K562 (cell line): ENCODE data around the gene CTAGE1. TPM values are rescaled to one million over a fixed set of nuclear protein-coding genes. Genes with fewer than 3 reads are reported as not detected.

Source experiments
- ATAC-seq: fragments of 200-7000 bp; cut with Tn5 transposase; 3 replicates; pipeline ENCODE4 v1.9.1; 2020; ENCODE audit warnings: moderate library complexity
- BruUV-seq: library from RNA; stranded (reverse); fragments of 400-500 nt; replicated peaks from 2 replicates; lab custom pipeline; 2021; lab: Mats Ljungman, UMichigan
- CTCF ChIA-PET: fragments of 300-600 bp; formaldehyde crosslinking; extraction: SDS; loops from one replicate; lab custom pipeline; 2021; ENCODE audit warnings: low intra/inter-chr PET ratio; lab: Yijun Ruan, JAX
- POLR2A ChIA-PET: fragments of 300-600, 350-650 bp; sonication (Branson Sonifier 250); formaldehyde crosslinking; extraction: SDS; loops from one replicate; lab custom pipeline; 2021; ENCODE audit warnings: antibody characterized with exemption, inconsistent platforms; lab: Yijun Ruan, JAX
- DNase-seq, 4 experiments: peaks; one replicate each; pipeline versions ENCODE4 v3.0.0 to v3.0.0-alpha.2; 2011 to 2018; ENCODE audit warnings: low spot score in 3 of 4, mixed read lengths in 3 of 4; ENCODE audit errors: extremely low read depth in 1 of 4
- FAIRE-seq: peaks from 2 replicates; lab custom pipeline; 2011; peaks lifted over from hg19 to GRCh38; lab: Jason Lieb, UNC
- H2AFZ ChIP-seq: 2 replicates; pipeline ENCODE4 v1.6.0; 2011; ENCODE audit warnings: low read depth, low read length, control low read depth, inconsistent platforms
- H3K27ac ChIP-seq: fragments of 200-600 bp; 3 replicates; pipeline ENCODE4 v1.8.0; 2011; ENCODE audit warnings: low read depth, mild to moderate bottlenecking, control low read depth, inconsistent platforms, low read length, moderate library complexity, mixed read lengths; ENCODE audit errors: extremely low read depth
- H3K27me3 ChIP-seq, 2 experiments: fragments of 300-600 bp in 1 of 2; 2 replicates in 1 of 2; 3 replicates in 1 of 2; pipeline versions ENCODE4 v1.6.0 to v1.8.0; 2011; ENCODE audit warnings: inconsistent platforms in 2 of 2, low read length in 2 of 2, mild to moderate bottlenecking in 1 of 2, mixed read lengths in 1 of 2, moderate library complexity in 1 of 2; ENCODE audit not compliant: control insufficient read depth in 2 of 2, insufficient read depth in 2 of 2
- H3K36me3 ChIP-seq: fragments of 300-600 bp; 3 replicates; pipeline ENCODE4 v1.8.0; 2011; ENCODE audit warnings: mild to moderate bottlenecking, low read length, inconsistent platforms; ENCODE audit not compliant: control insufficient read depth, insufficient read depth
- H3K4me1 ChIP-seq, 2 experiments: fragments of 200-600 bp in 1 of 2; replicated peaks in 1 of 2; 2 replicates in 1 of 2; 3 replicates in 1 of 2; pipeline versions ENCODE4 v1.5.1 to v1.8.0; 2011; ENCODE audit warnings: inconsistent platforms in 2 of 2, low read length in 2 of 2, mild to moderate bottlenecking in 1 of 2, mixed read lengths in 1 of 2, moderate library complexity in 1 of 2; ENCODE audit not compliant: control insufficient read depth in 2 of 2, insufficient read depth in 2 of 2
- H3K4me2 ChIP-seq: 2 replicates; pipeline ENCODE4 v1.6.1; 2011; ENCODE audit warnings: low read length, control low read depth, inconsistent platforms, mixed read lengths; ENCODE audit not compliant: insufficient read depth
- H3K4me3 ChIP-seq: fragments of 200-600 bp; sonication (generic), shearing (Covaris generic); 2 replicates; pipeline ENCODE4 v1.5.1; 2016; ENCODE audit warnings: control low read depth, inconsistent platforms
- H3K79me2 ChIP-seq: fragments of 200-600 bp; 3 replicates; pipeline ENCODE4 v1.8.0; 2011; ENCODE audit warnings: low read length, inconsistent platforms; ENCODE audit not compliant: control insufficient read depth, insufficient read depth
- H3K9ac ChIP-seq, 2 experiments: 2 replicates each; pipeline versions ENCODE4 v1.6.0 to v1.6.1; 2011; ENCODE audit warnings: low read depth in 2 of 2, low read length in 2 of 2, control low read depth in 1 of 2, inconsistent platforms in 1 of 2, mild to moderate bottlenecking in 1 of 2, mixed read lengths in 1 of 2; ENCODE audit not compliant: insufficient read depth in 1 of 2
- H3K9me1 ChIP-seq: one replicate; pipeline ENCODE4 v1.6.0; 2011; ENCODE audit warnings: inconsistent platforms, mild to moderate bottlenecking, low read length, moderate library complexity; ENCODE audit not compliant: control insufficient read depth, insufficient read depth
- H3K9me3 ChIP-seq: replicated peaks from 2 replicates; pipeline ENCODE4 v1.5.1; 2011; ENCODE audit warnings: low read depth, low read length, inconsistent platforms; ENCODE audit not compliant: control insufficient read depth, insufficient read depth
- H4K20me1 ChIP-seq: replicated peaks from 2 replicates; pipeline ENCODE4 v1.6.1; 2011; ENCODE audit warnings: low read length, inconsistent platforms, mixed read lengths; ENCODE audit not compliant: control insufficient read depth, insufficient read depth
- BCOR ChIP-seq: fragments of 450-650 bp; IDR thresholded peaks from 2 replicates; pipeline ENCODE4 v1.6.1; 2016
- E2F4 ChIP-seq: sonication (generic); formaldehyde crosslinking; IDR thresholded peaks from 2 replicates; pipeline ENCODE4 v1.8.0; 2022; ENCODE audit warnings: mild to moderate bottlenecking, low read depth, missing genetic modification reagents
- FOSL1 ChIP-seq: fragments of 200-800 bp; sonication (Bioruptor generic); conservative IDR thresholded peaks from 2 replicates; pipeline ENCODE4 v1.6.1; 2016; ENCODE audit warnings: missing genetic modification characterization, missing compliant biosample characterization
- FOXP1 ChIP-seq: sonication (generic); formaldehyde crosslinking; IDR thresholded peaks from 2 replicates; pipeline ENCODE4 v1.8.0; 2022; ENCODE audit warnings: mild to moderate bottlenecking, missing genetic modification reagents
- KAT2B ChIP-seq: IDR thresholded peaks from one replicate; pipeline ENCODE4 v1.6.1; 2012; ENCODE audit warnings: low read depth, mild to moderate bottlenecking, control low read depth, inconsistent platforms, low read length, moderate library complexity
- MEIS2 ChIP-seq: fragments of 450-650 bp; IDR thresholded peaks from 2 replicates; pipeline ENCODE4 v1.6.1; 2014; ENCODE audit warnings: mild to moderate bottlenecking; ENCODE audit not compliant: partially characterized antibody
- NFRKB ChIP-seq: fragments of 450-650 bp; IDR thresholded peaks from 2 replicates; pipeline ENCODE4 v1.6.1; 2016; ENCODE audit warnings: low read depth
- PCBP1 ChIP-seq: fragments of 200-400 bp; formaldehyde crosslinking; IDR thresholded peaks from 2 replicates; pipeline ENCODE4 v1.6.1; 2018; ENCODE audit warnings: mild to moderate bottlenecking, low read depth, low read length; ENCODE audit not compliant: poor library complexity, severe bottlenecking
- PCBP2 ChIP-seq: fragments of 200-400 bp; formaldehyde crosslinking; IDR thresholded peaks from 2 replicates; pipeline ENCODE4 v1.6.1; 2018; ENCODE audit warnings: low read length, low read depth, mild to moderate bottlenecking, moderate library complexity; ENCODE audit not compliant: poor library complexity, severe bottlenecking
- RFX5 ChIP-seq: IDR thresholded peaks from 2 replicates; pipeline ENCODE4 v1.6.1; 2011; ENCODE audit warnings: low read depth, mild to moderate bottlenecking, improper control_type of control experiment, low read length
- SNIP1 ChIP-seq: fragments of 450-650 bp; IDR thresholded peaks from 2 replicates; pipeline ENCODE4 v1.7.1; 2017; ENCODE audit warnings: low read depth, mild to moderate bottlenecking
- ZFP91 ChIP-seq: sonication (generic); formaldehyde crosslinking; IDR thresholded peaks from 2 replicates; pipeline ENCODE4 v1.8.0; 2022; ENCODE audit warnings: mild to moderate bottlenecking, missing genetic modification reagents
- ZNF12 ChIP-seq: sonication (generic); formaldehyde crosslinking; IDR thresholded peaks from 2 replicates; pipeline ENCODE4 v1.4.0; 2020; ENCODE audit warnings: mild to moderate bottlenecking, missing genetic modification reagents
- ZNF143 ChIP-seq: sonication (generic); formaldehyde crosslinking; IDR thresholded peaks from 2 replicates; pipeline ENCODE4 v1.9.0; 2022; ENCODE audit warnings: mild to moderate bottlenecking, missing genetic modification reagents
- ZNF764 ChIP-seq: fragments of 250-450 bp; sonication (Bioruptor Pico); IDR thresholded peaks from 2 replicates; pipeline ENCODE4 v1.4.0; 2020; ENCODE audit warnings: low read depth, mild to moderate bottlenecking, moderate library complexity
- WGBS: fragments of 100-300 bp; shearing (Covaris generic); methylation state at CpG from one replicate; pipeline ENCODE4 v1.1.6; 2016; ENCODE audit warnings: low coverage, mixed read lengths; ENCODE audit not compliant: insufficient coverage; ENCODE audit errors: missing lambda C conversion rate; 5-methylcytosine and 5-hydroxymethylcytosine counted together
- in situ Hi-C: fragments of 300-500 bp; cut with MboI; formaldehyde crosslinking; loops from 4 replicates; pipeline ENCODE4 v1.15.0; 2018; ENCODE audit warnings: inconsistent platforms, mixed read lengths
- intact Hi-C: fragments of 100-400 bp; cut with micrococcal nuclease; formaldehyde crosslinking; loops from 2 replicates; pipeline ENCODE4 v1.14.2; 2022
- polyA plus RNA-seq, 8 experiments: library from polyadenylated mRNA; depleted of rRNA in 4 of 8; stranded (reverse) in 5 of 8; unstranded in 3 of 8; fragments of >200 nt; fragmentation: Nextera tagmentation in 2 of 8; fragmentation: Illumina TruSeq in 1 of 8; extraction: Ambion mirVana in 2 of 8; extraction: Trizol in 1 of 8; gene quantifications; 2 replicates each; pipeline versions ENCODE4 v1.2.1 to v1.2.3, GENCODE V29; 2011 to 2014; ENCODE audit warnings: inconsistent platforms in 1 of 8, missing spikeins in 1 of 8
- total RNA-seq, 7 experiments: library from RNA; depleted of rRNA in 6 of 7; stranded (reverse); fragments of >200 nt in 6 of 7; fragmentation: Illumina TruSeq in 2 of 7; extraction: Trizol in 2 of 7; gene quantifications; 2 replicates each; pipeline versions ENCODE4 v1.2.1 to v1.2.3, GENCODE V29; 2011 to 2021; ENCODE audit warnings: low replicate concordance in 1 of 7
- TF ChIP-seq, protein P1 (sequence below): fragments of 450-650 bp; IDR thresholded peaks from 2 replicates; pipeline ENCODE4 v1.6.1; 2017; ENCODE audit warnings: antibody characterized with exemption
- TF ChIP-seq, protein P2 (sequence below): fragments of 200-800 bp; sonication (Bioruptor generic); IDR thresholded peaks from 2 replicates; pipeline ENCODE4 v1.6.1; 2017; ENCODE audit warnings: missing genetic modification characterization, missing compliant biosample characterization

Gene CTAGE1
- total and polyA plus RNA-seq, 9 of the 15 experiments (the other 6 are each of a cell fraction or from before 2014, with no cell fraction given), result not detected

DNA sequence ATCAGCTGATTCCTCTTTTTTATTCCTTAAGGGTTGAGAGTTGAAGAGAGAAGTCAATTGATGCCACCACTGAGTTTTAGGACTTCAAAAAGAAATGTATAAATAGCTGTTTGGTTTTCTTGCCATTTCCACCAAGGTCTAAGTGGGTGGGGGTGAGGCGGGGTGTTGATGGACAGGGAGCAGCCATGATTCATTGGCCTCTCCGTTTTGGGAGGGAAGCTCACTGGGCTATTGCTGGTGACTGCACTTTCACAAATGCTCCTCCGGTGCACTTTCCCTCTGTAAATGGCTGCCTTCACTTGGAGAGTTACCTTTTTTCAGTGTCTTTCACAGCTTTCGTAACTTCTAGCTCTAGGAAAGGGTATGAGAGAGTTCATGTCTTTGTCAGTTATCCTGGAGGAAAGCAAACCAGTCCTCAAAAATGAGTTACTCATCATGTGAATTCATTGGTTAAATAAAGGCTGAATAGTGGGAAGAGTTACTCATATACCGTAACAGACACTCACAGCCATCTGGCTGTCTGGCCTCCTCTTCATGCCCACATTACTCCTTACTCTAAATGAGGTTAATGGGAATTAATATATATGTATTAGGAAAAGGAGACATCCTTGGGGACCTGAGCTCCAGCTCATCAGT is 17.4 kb upstream of the CTAGE1 start:
- DNase-seq (peak in 1 of 4 experiments; percentile 15), ATAC-seq (0 out of 3 replicates have a peak, but pooled peaks have one; percentile 29), FAIRE-seq (no peak)
- BruUV-seq, result no TSS peak
- in situ Hi-C loops (no loop called here), intact Hi-C loops (no loop called here)
- ChIA-PET CTCF (no interaction called here), POLR2A (interaction anchor here (1.1 kb wide), 1 partner anchor 16 kb away, joined by 5 read pairs; no protein-coding TSS in a partner anchor)
- H3K9me3 ChIP-seq, result no peaks in the 10 kb centered on the region
- no peaks in the 10 kb centered on the region for H4K20me1 ChIP-seq
- no peaks in the 10 kb centered on the region for H3K9me1 ChIP-seq
- 5% methylated on average over 5 of the region's 5 CpGs for WGBS
- H3K4me1 ChIP-seq, result peaks cover 0 to 9% of the 10 kb centered on the region in 2 experiments; a peak in 3 of 5 replicates
- no peaks in the 10 kb centered on the region for H3K36me3 ChIP-seq
- H3K4me2 ChIP-seq, result no peak overlapping the region
- no peaks in the 10 kb centered on the region for H3K27me3 ChIP-seq
- no peak overlapping the region for H3K4me3 ChIP-seq
- H3K9ac ChIP-seq, result no peak overlapping the region
- no peak overlapping the region for H3K27ac ChIP-seq
- peak overlapping the region; percentile 54; the same call in 1 of the 2 replicates for H2AFZ ChIP-seq
- H3K79me2 ChIP-seq, result no peaks in the 10 kb centered on the region
- TF ChIP-seq ZNF12 (CRISPR knock-in tag) (no peak), RFX5 (no peak), FOSL1 (0 out of 2 replicates have a peak, but pooled peaks have one; percentile 31), FOXP1 (CRISPR knock-in tag) (no peak), PCBP2 (no peak), ZNF764 (CRISPR knock-in tag) (no peak), BCOR (no peak), NFRKB (no peak), E2F4 (CRISPR knock-in tag) (no peak), KAT2B (no peak), MEIS2 (peak; percentile 42), ZNF143 (CRISPR knock-in tag) (no peak), PCBP1 (no peak), ZFP91 (no peak), SNIP1 (no peak)
- TF ChIP-seq, protein P1, sequence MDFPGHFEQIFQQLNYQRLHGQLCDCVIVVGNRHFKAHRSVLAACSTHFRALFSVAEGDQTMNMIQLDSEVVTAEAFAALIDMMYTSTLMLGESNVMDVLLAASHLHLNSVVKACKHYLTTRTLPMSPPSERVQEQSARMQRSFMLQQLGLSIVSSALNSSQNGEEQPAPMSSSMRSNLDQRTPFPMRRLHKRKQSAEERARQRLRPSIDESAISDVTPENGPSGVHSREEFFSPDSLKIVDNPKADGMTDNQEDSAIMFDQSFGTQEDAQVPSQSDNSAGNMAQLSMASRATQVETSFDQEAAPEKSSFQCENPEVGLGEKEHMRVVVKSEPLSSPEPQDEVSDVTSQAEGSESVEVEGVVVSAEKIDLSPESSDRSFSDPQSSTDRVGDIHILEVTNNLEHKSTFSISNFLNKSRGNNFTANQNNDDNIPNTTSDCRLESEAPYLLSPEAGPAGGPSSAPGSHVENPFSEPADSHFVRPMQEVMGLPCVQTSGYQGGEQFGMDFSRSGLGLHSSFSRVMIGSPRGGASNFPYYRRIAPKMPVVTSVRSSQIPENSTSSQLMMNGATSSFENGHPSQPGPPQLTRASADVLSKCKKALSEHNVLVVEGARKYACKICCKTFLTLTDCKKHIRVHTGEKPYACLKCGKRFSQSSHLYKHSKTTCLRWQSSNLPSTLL, result no peak
- TF ChIP-seq, protein P2, sequence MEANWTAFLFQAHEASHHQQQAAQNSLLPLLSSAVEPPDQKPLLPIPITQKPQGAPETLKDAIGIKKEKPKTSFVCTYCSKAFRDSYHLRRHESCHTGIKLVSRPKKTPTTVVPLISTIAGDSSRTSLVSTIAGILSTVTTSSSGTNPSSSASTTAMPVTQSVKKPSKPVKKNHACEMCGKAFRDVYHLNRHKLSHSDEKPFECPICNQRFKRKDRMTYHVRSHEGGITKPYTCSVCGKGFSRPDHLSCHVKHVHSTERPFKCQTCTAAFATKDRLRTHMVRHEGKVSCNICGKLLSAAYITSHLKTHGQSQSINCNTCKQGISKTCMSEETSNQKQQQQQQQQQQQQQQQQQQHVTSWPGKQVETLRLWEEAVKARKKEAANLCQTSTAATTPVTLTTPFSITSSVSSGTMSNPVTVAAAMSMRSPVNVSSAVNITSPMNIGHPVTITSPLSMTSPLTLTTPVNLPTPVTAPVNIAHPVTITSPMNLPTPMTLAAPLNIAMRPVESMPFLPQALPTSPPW, result 0 out of 2 replicates have a peak, but pooled peaks have one; percentile 17
